ENCODE data around the gene RASA2.
"Not testable (repeated sequence)": the region's sequence is repeated elsewhere in the genome, so short reads cannot be mapped to it uniquely, and the experiment has no call there.

RASA2 gene

GRCh38 chr3:141532609-141533008, 45.8 kb downstream of the RASA2 start:
- no peaks in the 10 kb centered on the region for H3K36me3 ChIP-seq

GRCh38 chr3:141536017-141536416, 49.2 kb downstream of the RASA2 start:
- H3K9me3 ChIP-seq; DNase-seq; H3K27me3 ChIP-seq; H3K36me3 ChIP-seq; H3K4me3 ChIP-seq (ENCODE audit: low read depth, low read length); H3K4me1 ChIP-seq: not testable (repeated sequence)

More at GRCh38 chr3:141532609-141533008, 45.8 kb downstream of the RASA2 start:
- TF ChIP-seq CTCF (IDR thresholded peaks at IDR 0.05; ENCODE audit: low read depth, low read length), result no peak
- no peak overlapping the region for H3K4me3 ChIP-seq (ENCODE audit: low read depth, low read length)
- no peaks in the 10 kb centered on the region for H3K9me3 ChIP-seq
- DNase-seq, result no peak
- no peaks in the 10 kb centered on the region for H3K27me3 ChIP-seq
- peaks cover 4% of the 10 kb centered on the region for H3K4me1 ChIP-seq

GRCh38 chr3:141537856-141538255, 51.0 kb downstream of the RASA2 start:
- no peaks in the 10 kb centered on the region for H3K36me3 ChIP-seq
- TF ChIP-seq CTCF (IDR thresholded peaks at IDR 0.05; ENCODE audit: low read depth, low read length), result no peak
- H3K4me3 ChIP-seq (ENCODE audit: low read depth, low read length), result no peak overlapping the region
- H3K9me3 ChIP-seq, result no peaks in the 10 kb centered on the region
- peaks cover 4% of the 10 kb centered on the region for H3K4me1 ChIP-seq
- no peaks in the 10 kb centered on the region for H3K27me3 ChIP-seq
- no peak for DNase-seq

GRCh38 chr3:141538568-141539240, 51.9 kb downstream of the RASA2 start:
- no peak for DNase-seq
- Histone ChIP-seq H3K4me3 (ENCODE audit: low read depth, low read length) (no peak overlapping the region), H3K9me3 (no peaks in the 10 kb centered on the region), H3K27me3 (no peaks in the 10 kb centered on the region), H3K4me1 (no peaks in the 10 kb centered on the region; the same call in 1 of the 2 replicates), H3K36me3 (no peaks in the 10 kb centered on the region)
- TF ChIP-seq CTCF (IDR thresholded peaks at IDR 0.05; ENCODE audit: low read depth, low read length), result no peak

- no peaks in the 10 kb centered on the region; the same call in 1 of the 2 replicates for H3K4me1 ChIP-seq
- H3K36me3 ChIP-seq, result no peaks in the 10 kb centered on the region
- no peaks in the 10 kb centered on the region for H3K9me3 ChIP-seq
- no peak for DNase-seq
- no peak overlapping the region for H3K4me3 ChIP-seq (ENCODE audit: low read depth, low read length)
- no peaks in the 10 kb centered on the region for H3K27me3 ChIP-seq
- TF ChIP-seq CTCF (IDR thresholded peaks at IDR 0.05; ENCODE audit: low read depth, low read length), result no peak
Observed at GRCh38 chr3:141539431-141540187, 52.8 kb downstream of the RASA2 start.

- Histone ChIP-seq H3K4me1 (no peaks in the 10 kb centered on the region; the same call in 1 of the 2 replicates), H3K27me3 (no peaks in the 10 kb centered on the region), H3K4me3 (ENCODE audit: low read depth, low read length) (no peak overlapping the region), H3K36me3 (no peaks in the 10 kb centered on the region), H3K9me3 (no peaks in the 10 kb centered on the region)
- DNase-seq, result no peak
- TF ChIP-seq CTCF (IDR thresholded peaks at IDR 0.05; ENCODE audit: low read depth, low read length), result no peak
Observed at GRCh38 chr3:141540531-141540930, 53.7 kb downstream of the RASA2 start.
